HepG2 (cell line): ENCODE measurements around the gene MLNR. TPM values are rescaled to one million over a fixed set of nuclear protein-coding genes. Genes with fewer than 3 reads are reported as not detected.

Source experiments
- ATAC-seq: fragments of 200-7000 bp; cut with Tn5 transposase; 3 replicates; pipeline ENCODE4 v1.9.1; 2020; ENCODE audit warnings: mild to moderate bottlenecking, moderate library complexity
- BruUV-seq: library from RNA; stranded (reverse); fragments of 400-500 nt; replicated peaks from 2 replicates; lab custom pipeline; 2021; lab: Mats Ljungman, UMichigan
- CTCF ChIA-PET: fragments of 300-600 bp; formaldehyde crosslinking; extraction: SDS; loops from one replicate; lab custom pipeline; 2021; ENCODE audit warnings: low total read pairs, inconsistent platforms, low intra/inter-chr PET ratio; lab: Yijun Ruan, JAX
- POLR2A ChIA-PET: fragments of 350-600 bp; sonication (Branson Sonifier 250); formaldehyde crosslinking; loops from one replicate; lab custom pipeline; 2020; ENCODE audit warnings: antibody characterized with exemption, inconsistent platforms; lab: Yijun Ruan, JAX
- DNase-seq: peaks from one replicate; pipeline ENCODE4 v3.0.0-alpha.2; 2015; ENCODE audit warnings: low spot score
- FAIRE-seq: peaks from 3 replicates; lab custom pipeline; 2011; peaks lifted over from hg19 to GRCh38; lab: Jason Lieb, UNC
- H2AFZ ChIP-seq: one replicate; pipeline ENCODE4 v1.6.1; 2011; ENCODE audit warnings: low read length, inconsistent platforms
- H3K27ac ChIP-seq: fragments of 300-600 bp; 3 replicates; pipeline ENCODE4 v1.8.0; 2011; ENCODE audit warnings: mixed run types, mild to moderate bottlenecking, mixed read lengths, low read length, inconsistent platforms; ENCODE audit not compliant: insufficient read depth; ENCODE audit errors: extremely low read length
- H3K27me3 ChIP-seq, 2 experiments: fragments of 200-600 bp in 1 of 2; 2 replicates in 1 of 2; 3 replicates in 1 of 2; pipeline versions ENCODE4 v1.6.0 to v1.8.0; 2011; ENCODE audit warnings: low read length in 2 of 2, mild to moderate bottlenecking in 2 of 2, moderate library complexity in 2 of 2, inconsistent platforms in 1 of 2; ENCODE audit not compliant: insufficient read depth in 2 of 2, control insufficient read depth in 1 of 2
- H3K36me3 ChIP-seq, 2 experiments: fragments of 200-600 bp in 1 of 2; replicated peaks in 1 of 2; 2 replicates in 1 of 2; 3 replicates in 1 of 2; pipeline versions ENCODE4 v1.5.1 to v1.8.0; 2011; ENCODE audit warnings: low read length in 2 of 2, inconsistent platforms in 1 of 2; ENCODE audit not compliant: insufficient read depth in 2 of 2, control insufficient read depth in 1 of 2
- H3K4me1 ChIP-seq: 2 replicates; pipeline ENCODE4 v1.5.1; 2012; ENCODE audit warnings: low read length, inconsistent platforms; ENCODE audit not compliant: insufficient read depth
- H3K4me2 ChIP-seq: 2 replicates; pipeline ENCODE4 v1.6.0; 2011; ENCODE audit warnings: low read depth, low read length, inconsistent platforms
- H3K4me3 ChIP-seq, 3 experiments: fragments of 200-600 bp in 1 of 3; sonication (generic), shearing (Covaris generic) in 1 of 3; replicated peaks in 1 of 3; 2 replicates each; pipeline ENCODE4 v1.5.1; 2011 to 2016; ENCODE audit warnings: low read length in 3 of 3, inconsistent platforms in 2 of 3, low read depth in 2 of 3, mild to moderate bottlenecking in 2 of 3, control low read depth in 1 of 3, mixed read lengths in 1 of 3; ENCODE audit not compliant: insufficient read depth in 1 of 3
- H3K79me2 ChIP-seq: one replicate; pipeline ENCODE4 v1.6.1; 2011; ENCODE audit warnings: low read length, inconsistent platforms; ENCODE audit not compliant: insufficient read depth
- H3K9ac ChIP-seq: 2 replicates; pipeline ENCODE4 v1.6.0; 2011; ENCODE audit warnings: mild to moderate bottlenecking, low read depth, low read length, inconsistent platforms; ENCODE audit not compliant: insufficient read depth
- H3K9me3 ChIP-seq: 2 replicates; pipeline ENCODE4 v1.5.1; 2012; ENCODE audit warnings: mild to moderate bottlenecking, low read length
- H4K20me1 ChIP-seq: 2 replicates; pipeline ENCODE4 v1.6.0; 2011; ENCODE audit warnings: inconsistent platforms, mild to moderate bottlenecking, low read length, moderate library complexity; ENCODE audit not compliant: insufficient read depth
- CCDC6 ChIP-seq: sonication (generic); formaldehyde crosslinking; IDR thresholded peaks from 2 replicates; pipeline ENCODE4 v1.8.1; 2022; ENCODE audit warnings: mild to moderate bottlenecking, missing genetic modification reagents, moderate library complexity
- FUBP1 ChIP-seq: sonication (generic); formaldehyde crosslinking; IDR thresholded peaks from 2 replicates; pipeline ENCODE4 v1.5.1; 2020; ENCODE audit warnings: missing genetic modification reagents, mild to moderate bottlenecking, borderline replicate concordance
- KLF16 ChIP-seq, 2 experiments: sonication (generic) in 1 of 2; formaldehyde crosslinking in 1 of 2; IDR thresholded peaks; 2 replicates each; pipeline versions ENCODE4 v1.6.1 to v1.8.0; 2016 to 2023; ENCODE audit warnings: missing genetic modification reagents in 2 of 2, missing compliant biosample characterization in 1 of 2
- NFE2 ChIP-seq: sonication (generic); formaldehyde crosslinking; IDR thresholded peaks from 2 replicates; pipeline ENCODE4 v1.4.0; 2020; ENCODE audit warnings: missing genetic modification reagents
- ZFP41 ChIP-seq: sonication (generic); formaldehyde crosslinking; IDR thresholded peaks from 2 replicates; pipeline ENCODE4 v1.4.0; 2020; ENCODE audit warnings: mild to moderate bottlenecking, missing genetic modification reagents, borderline replicate concordance
- WGBS: methylation state at CpG from one replicate; pipeline ENCODE4 v1.1.6; 2017; ENCODE audit warnings: low lambda C conversion rate; 5-methylcytosine and 5-hydroxymethylcytosine counted together
- in situ Hi-C: cut with HindIII; loops from 2 replicates; pipeline ENCODE4 v1.10.0; 2017; ENCODE audit warnings: low pct_unique_long_range_greater_than_20kb; ENCODE audit not compliant: extremely low pct_ligation_motif_present
- intact Hi-C: fragments of 100-400 bp; cut with micrococcal nuclease; formaldehyde crosslinking; loops from one replicate; pipeline ENCODE4 v1.10.0; 2022; ENCODE audit not compliant: unreplicated experiment
- polyA plus RNA-seq, 8 experiments: library from polyadenylated mRNA; depleted of rRNA in 3 of 8; stranded (reverse) in 7 of 8; unstranded in 1 of 8; fragments of >200 nt; fragmentation: Illumina TruSeq in 4 of 8; extraction: Trizol in 4 of 8; gene quantifications; 2 replicates each; pipeline versions ENCODE4 v1.2.1 to v1.2.3, GENCODE V29; 2011 to 2016; ENCODE audit warnings: low read depth in 4 of 8, missing spikeins in 1 of 8, mixed read lengths in 1 of 8; ENCODE audit not compliant: insufficient read depth in 1 of 8
- total RNA-seq, 5 experiments: library from RNA; depleted of rRNA; stranded (reverse); fragments of >200 nt; fragmentation: Illumina TruSeq; extraction: Trizol; gene quantifications; 2 replicates each; pipeline ENCODE4 v1.2.3, GENCODE V29; 2016; ENCODE audit warnings: low read depth in 1 of 5
- TF ChIP-seq, protein P1 (sequence below): sonication (generic); formaldehyde crosslinking; IDR thresholded peaks from 2 replicates; pipeline ENCODE4 v1.4.0; 2020; ENCODE audit warnings: mild to moderate bottlenecking, missing genetic modification reagents, borderline replicate concordance
- TF ChIP-seq, protein P2 (sequence below): IDR thresholded peaks from 2 replicates; pipeline ENCODE4 v1.4.0; 2020; ENCODE audit warnings: mild to moderate bottlenecking, missing genetic modification reagents
- TF ChIP-seq, protein P3 (sequence below): sonication (generic); formaldehyde crosslinking; conservative IDR thresholded peaks from 2 replicates; pipeline ENCODE4 v1.4.0; 2020; ENCODE audit warnings: missing genetic modification reagents

The MLNR gene
- total and polyA plus RNA-seq, 2 of the 13 experiments (the other 11 are each of a cell fraction or from before 2014, with no cell fraction given): 0.46 TPM; not detected in 1

- Histone ChIP-seq H3K27me3 (no peaks in the 10 kb centered on the region; a peak in 1 of 5 replicates), H4K20me1 (no peaks in the 10 kb centered on the region), H3K4me2 (no peak overlapping the region), H3K4me1 (peaks cover 19% of the 10 kb centered on the region), H3K9ac (no peak overlapping the region), H3K27ac (no peak overlapping the region), H3K36me3 (no peaks in the 10 kb centered on the region), H3K9me3 (no peaks in the 10 kb centered on the region), H2AFZ (no peak overlapping the region), H3K79me2 (no peaks in the 10 kb centered on the region), H3K4me3 (no peak overlapping the region)
- ChIA-PET POLR2A (no interaction called here), CTCF (no interaction called here)
- in situ Hi-C loops (no loop called here), intact Hi-C loops (no loop called here)
- no peak for FAIRE-seq
- no peak for ATAC-seq
- no peak for DNase-seq
- BruUV-seq: no TSS peak
- TF ChIP-seq, protein P1, sequence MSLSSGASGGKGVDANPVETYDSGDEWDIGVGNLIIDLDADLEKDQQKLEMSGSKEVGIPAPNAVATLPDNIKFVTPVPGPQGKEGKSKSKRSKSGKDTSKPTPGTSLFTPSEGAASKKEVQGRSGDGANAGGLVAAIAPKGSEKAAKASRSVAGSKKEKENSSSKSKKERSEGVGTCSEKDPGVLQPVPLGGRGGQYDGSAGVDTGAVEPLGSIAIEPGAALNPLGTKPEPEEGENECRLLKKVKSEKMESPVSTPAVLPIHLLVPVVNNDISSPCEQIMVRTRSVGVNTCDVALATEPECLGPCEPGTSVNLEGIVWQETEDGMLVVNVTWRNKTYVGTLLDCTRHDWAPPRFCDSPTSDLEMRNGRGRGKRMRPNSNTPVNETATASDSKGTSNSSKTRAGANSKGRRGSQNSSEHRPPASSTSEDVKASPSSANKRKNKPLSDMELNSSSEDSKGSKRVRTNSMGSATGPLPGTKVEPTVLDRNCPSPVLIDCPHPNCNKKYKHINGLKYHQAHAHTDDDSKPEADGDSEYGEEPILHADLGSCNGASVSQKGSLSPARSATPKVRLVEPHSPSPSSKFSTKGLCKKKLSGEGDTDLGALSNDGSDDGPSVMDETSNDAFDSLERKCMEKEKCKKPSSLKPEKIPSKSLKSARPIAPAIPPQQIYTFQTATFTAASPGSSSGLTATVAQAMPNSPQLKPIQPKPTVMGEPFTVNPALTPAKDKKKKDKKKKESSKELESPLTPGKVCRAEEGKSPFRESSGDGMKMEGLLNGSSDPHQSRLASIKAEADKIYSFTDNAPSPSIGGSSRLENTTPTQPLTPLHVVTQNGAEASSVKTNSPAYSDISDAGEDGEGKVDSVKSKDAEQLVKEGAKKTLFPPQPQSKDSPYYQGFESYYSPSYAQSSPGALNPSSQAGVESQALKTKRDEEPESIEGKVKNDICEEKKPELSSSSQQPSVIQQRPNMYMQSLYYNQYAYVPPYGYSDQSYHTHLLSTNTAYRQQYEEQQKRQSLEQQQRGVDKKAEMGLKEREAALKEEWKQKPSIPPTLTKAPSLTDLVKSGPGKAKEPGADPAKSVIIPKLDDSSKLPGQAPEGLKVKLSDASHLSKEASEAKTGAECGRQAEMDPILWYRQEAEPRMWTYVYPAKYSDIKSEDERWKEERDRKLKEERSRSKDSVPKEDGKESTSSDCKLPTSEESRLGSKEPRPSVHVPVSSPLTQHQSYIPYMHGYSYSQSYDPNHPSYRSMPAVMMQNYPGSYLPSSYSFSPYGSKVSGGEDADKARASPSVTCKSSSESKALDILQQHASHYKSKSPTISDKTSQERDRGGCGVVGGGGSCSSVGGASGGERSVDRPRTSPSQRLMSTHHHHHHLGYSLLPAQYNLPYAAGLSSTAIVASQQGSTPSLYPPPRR: no peak
- TF ChIP-seq FUBP1 (CRISPR knock-in tag) (no peak), NFE2 (CRISPR knock-in tag) (no peak), KLF16 (CRISPR knock-in tag; IDR thresholded peaks at IDR 0.05) (no peak), CCDC6 (CRISPR knock-in tag) (no peak), ZFP41 (no peak)
- TF ChIP-seq, protein P2, sequence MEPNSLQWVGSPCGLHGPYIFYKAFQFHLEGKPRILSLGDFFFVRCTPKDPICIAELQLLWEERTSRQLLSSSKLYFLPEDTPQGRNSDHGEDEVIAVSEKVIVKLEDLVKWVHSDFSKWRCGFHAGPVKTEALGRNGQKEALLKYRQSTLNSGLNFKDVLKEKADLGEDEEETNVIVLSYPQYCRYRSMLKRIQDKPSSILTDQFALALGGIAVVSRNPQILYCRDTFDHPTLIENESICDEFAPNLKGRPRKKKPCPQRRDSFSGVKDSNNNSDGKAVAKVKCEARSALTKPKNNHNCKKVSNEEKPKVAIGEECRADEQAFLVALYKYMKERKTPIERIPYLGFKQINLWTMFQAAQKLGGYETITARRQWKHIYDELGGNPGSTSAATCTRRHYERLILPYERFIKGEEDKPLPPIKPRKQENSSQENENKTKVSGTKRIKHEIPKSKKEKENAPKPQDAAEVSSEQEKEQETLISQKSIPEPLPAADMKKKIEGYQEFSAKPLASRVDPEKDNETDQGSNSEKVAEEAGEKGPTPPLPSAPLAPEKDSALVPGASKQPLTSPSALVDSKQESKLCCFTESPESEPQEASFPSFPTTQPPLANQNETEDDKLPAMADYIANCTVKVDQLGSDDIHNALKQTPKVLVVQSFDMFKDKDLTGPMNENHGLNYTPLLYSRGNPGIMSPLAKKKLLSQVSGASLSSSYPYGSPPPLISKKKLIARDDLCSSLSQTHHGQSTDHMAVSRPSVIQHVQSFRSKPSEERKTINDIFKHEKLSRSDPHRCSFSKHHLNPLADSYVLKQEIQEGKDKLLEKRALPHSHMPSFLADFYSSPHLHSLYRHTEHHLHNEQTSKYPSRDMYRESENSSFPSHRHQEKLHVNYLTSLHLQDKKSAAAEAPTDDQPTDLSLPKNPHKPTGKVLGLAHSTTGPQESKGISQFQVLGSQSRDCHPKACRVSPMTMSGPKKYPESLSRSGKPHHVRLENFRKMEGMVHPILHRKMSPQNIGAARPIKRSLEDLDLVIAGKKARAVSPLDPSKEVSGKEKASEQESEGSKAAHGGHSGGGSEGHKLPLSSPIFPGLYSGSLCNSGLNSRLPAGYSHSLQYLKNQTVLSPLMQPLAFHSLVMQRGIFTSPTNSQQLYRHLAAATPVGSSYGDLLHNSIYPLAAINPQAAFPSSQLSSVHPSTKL (CRISPR knock-in tag): no peak
- TF ChIP-seq, protein P3, sequence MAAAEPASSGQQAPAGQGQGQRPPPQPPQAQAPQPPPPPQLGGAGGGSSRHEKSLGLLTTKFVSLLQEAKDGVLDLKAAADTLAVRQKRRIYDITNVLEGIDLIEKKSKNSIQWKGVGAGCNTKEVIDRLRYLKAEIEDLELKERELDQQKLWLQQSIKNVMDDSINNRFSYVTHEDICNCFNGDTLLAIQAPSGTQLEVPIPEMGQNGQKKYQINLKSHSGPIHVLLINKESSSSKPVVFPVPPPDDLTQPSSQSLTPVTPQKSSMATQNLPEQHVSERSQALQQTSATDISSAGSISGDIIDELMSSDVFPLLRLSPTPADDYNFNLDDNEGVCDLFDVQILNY (CRISPR knock-in tag): no peak
- WGBS: 78% methylated on average over 4 of the region's 4 CpGs
Observed at GRCh38 chr13:49221590-49221965, 1.4 kb downstream of the MLNR start.
